Right renal cortex interstitium (tissue), 3 donors: ENCODE data around the gene SLC11A2. TPM values are rescaled to one million over a fixed set of nuclear protein-coding genes. Genes with fewer than 3 reads are reported as not detected.

Source experiments
- DNase-seq, 3 donors: peaks; one replicate each; pipeline ENCODE4 v3.0.0-alpha.2; 2013; ENCODE audit warnings: low read depth in 3 of 3, low spot score in 2 of 3
- polyA plus RNA-seq, 3 donors: library from polyadenylated mRNA; unstranded; fragments of 120-200 nt; gene quantifications; one replicate each; pipeline ENCODE4 v1.2.1, GENCODE V29; 2013; ENCODE audit not compliant: insufficient read length in 3 of 3

Gene SLC11A2
- polyA plus RNA-seq = 10 to 100 TPM; 46.9 to 53.9 (median 48.9) TPM

DNA sequence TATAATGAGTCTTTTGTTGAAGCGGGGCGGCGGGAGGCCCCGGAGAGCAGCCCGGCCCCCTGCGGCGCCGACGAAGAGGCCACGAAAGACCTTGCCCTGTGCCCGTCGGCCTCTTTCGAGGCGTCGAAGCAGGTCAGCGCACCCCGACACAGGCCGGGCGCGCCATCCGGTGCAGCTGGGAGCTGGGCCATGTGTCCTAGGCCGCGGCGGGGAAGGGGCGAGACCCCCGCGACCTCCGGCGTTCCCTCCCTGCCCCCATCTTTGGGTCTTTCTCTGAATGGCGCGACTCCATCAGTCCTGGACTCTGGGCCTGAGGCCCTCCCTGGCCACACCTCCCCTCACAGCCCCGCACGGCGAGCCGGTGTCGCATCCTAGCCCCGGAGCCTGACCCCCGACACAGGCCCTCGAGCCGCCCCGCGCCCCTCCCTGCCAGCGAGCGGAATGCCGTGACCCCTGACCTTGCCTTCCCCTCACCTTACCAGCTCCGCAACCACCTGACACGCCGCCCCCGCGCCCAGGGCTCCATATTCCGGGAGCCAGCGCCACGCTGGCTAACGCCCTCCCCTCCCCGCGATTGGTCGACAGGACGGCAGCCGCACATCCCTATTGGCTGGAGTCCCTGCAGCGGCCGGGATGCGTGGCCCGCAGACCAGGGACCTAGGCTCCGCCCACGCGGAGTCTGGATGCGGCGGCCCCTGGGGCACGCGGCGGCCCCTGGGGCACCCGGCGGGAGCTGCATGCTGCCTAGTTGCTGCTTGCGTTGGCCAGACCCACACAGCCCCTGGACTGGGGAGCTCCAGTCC is at the start of gene SLC11A2:
SLC11A2 (minus strand) TSS at position 549 of the 803 bp plus-strand sequence. CDS start 15,656 bp downstream, outside the sequence.
- DNase-seq = peak; percentile 71 to 92 (median 83)

DNA sequence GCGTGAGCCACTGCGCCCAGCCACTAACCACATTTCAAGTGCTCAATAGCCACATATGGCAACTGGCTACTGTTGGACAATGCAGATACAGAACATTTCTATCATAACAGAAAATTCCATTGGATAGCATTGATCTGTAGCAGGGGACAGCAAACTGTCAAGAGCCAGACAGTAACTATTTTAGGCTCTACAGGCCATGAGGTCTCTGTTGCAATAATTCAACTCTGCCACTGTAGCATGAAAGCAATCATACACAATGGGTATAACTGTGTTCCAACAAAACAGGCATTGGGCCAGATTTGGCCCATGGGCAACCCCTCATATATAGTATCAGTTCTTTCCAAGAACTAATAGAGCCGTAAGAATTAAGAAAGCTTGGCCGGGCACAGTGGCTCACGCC is 49.2 kb upstream of the SLC11A2 start:
- DNase-seq = no peak

DNA sequence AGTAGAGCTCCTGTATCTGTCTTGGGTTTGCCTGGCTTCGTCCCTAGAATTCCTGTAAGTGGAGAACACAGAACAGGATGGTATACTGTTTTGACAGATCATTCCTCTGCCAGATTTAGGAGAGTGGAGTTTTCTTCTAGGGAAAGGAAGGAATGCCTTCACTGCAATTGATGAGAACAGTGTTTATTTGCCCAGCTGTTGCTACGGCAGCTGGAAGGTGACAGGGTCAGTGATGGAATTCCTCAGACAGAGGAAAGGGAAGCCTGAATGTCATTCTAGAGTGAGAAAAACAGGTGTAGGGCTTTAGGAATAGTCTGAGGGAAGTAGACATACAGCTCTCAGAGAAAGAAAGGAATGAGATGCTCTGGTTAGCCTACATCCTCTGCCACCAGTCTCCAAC is 45.5 kb upstream of the SLC11A2 start:
- DNase-seq = no peak

DNA sequence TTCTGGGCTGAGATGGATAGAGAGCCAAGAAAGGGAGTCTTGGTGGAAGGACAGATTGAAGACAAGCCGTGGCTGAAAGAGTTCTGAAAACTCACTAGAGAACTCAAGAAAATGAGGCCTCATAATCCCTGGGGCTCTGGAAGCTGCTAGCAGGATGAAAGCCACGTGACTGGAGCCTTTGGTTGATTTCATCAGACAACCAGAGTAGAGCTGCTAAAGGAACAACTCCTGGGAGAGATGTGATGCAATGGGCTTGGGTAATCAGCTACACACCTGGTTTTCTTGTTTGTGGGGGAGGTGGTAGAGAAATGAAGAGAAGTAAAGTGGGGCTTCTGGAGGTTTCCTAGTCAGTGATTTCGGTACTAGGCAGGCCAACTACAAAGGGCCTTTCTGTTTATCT is 43.8 kb upstream of the SLC11A2 start:
- no peak for DNase-seq

DNA sequence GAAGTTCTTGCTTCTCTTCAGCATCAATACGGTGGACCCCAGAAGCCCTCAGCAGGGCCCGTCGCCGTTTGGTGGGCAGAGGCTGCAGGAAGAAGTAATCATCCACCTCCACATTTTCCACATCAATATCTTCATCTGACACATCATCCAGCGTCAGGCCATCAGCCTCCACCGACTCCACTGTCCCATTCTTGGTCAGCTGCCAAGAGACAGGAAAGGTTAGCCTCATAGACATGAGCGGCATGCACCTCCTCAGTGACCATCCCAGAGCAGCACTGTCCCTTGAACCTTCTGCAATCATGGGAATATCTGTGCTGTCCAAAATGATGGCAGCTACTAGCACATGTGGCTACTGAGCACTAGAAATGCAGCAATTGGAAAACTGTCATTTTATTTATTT is 41.6 kb upstream of the SLC11A2 start:
- no peak for DNase-seq

DNA sequence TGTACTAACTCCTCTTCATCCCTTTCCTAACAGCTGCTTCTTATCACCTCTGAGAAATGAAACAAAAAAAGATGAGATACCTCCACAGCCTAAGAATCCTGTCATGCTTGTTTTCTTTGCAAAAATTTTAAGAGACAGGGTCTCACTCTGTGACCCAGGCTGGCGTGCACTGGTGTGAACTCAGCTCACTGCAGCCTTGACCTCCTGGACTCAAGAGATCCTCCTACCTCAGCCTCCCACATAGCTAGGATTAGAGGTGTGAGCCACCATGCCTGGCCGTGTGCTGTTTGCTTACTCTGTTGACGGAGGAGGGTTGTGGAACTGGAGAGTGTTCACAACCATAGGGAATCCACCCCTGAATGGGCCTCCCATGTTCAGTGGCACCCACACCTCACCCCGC is 41.0 kb upstream of the SLC11A2 start:
- DNase-seq = no peak

DNA sequence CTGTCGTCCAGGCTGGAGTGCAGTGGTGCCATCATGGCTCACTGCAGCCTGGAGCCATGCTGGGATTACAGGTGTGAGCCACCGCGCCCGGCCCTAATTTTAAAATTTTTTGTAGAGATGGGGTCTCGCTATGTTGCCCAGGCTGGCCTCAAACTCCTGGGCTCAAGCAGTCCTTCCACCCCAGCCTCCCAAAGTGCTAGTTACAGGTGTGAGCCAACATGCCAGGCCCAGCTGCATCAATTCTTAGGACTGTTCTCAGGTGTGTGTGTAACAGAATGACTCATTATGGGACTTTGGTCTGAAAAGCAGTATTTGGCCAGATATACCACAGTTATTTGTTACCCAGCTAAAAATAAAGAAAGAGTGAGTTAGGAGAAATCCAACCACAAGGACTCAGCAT is 39.3 kb upstream of the SLC11A2 start:
- no peak for DNase-seq

DNA sequence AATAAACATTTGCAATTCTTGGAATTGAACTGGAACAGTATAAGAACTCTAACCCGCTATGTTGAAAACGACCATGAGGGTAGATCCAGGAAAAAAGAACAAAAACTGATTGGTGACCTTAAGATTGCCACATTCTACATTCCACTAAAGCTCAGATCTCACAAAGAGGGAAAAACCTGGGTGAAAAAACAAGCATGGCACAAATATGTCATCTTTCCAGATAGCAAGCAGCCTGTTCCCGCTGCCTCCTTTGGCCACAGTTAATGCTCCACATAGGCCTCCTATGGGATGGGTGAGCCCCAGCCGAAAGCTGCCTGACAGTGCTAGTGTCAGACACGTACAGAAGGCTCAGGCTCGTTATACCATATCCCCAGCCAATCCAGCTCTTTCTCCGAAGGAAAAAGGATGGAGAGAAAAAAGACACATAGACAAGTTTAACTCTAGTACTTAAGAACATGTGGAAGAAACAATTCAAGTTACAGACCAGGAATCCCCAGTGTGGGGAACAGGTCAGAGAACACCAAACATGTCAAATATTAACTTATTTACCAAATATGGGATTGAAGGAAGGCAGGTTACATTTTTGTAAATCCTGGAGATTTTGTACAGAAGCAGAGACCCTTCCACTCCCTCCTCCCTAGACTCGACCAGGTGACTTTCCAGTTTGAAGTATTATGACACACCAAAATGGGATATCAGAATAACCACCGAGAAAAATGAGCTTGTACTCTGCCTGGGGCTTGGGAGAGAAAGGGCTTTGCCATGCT is 36.6 kb upstream of the SLC11A2 start:
- DNase-seq = no peak

DNA sequence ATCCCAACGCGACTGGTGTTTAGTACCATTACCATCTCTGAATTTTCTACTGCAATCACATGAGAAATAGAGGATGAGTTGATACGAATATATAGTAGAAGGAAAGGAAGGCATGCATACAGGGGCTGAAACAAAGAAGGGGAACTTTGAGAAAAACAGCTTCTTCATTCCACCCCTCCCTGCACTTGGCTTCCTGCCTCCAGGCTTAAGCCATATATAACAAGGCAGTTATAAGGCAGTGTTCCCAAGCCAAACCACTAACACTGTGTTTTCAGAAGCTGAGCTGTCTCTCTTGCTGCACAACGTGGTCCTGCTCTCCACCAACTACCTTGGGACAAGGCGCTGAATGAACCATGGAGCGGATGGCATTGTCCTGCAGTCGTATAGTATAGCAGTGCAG is 32.9 kb upstream of the SLC11A2 start:
- no peak for DNase-seq

DNA sequence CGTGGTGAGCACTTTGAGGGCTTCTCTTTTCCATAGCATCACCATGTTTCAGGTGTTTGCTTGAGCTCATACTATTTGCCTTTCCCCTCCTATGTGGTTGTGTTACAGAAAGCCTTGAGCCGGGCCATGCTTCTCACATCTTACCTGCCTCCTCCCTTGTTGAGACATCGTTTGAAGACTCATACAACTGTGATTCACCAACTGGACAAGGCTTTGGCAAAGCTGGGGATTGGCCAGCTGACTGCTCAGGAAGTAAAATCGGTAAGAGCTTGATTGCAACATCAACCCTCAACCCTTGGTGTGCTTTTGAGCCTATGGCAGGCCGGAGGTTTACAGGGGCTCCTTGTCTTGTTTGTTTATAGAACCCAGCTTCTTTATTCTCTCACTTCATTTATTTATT is 30.1 kb upstream of the SLC11A2 start:
- DNase-seq = no peak

DNA sequence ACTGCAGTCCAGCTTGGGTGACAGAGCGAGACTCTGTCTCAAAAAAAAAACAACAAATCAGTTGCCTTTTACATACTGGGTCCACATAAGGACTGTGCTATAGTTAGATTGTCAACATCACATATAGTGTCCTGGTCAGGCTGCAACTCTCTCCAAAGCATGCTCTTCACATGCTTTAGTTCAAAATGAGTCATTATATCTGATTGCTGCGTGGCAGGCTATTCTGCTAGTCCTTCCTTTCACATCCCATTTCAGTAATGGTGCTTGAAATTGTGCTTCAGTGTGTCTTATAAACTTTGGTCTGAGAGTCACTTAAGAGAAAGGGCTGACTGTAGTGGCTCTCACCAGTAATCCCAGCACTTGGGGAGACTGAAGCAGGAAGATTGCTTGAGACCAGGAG is 28.9 kb upstream of the SLC11A2 start:
- DNase-seq = no peak

DNA sequence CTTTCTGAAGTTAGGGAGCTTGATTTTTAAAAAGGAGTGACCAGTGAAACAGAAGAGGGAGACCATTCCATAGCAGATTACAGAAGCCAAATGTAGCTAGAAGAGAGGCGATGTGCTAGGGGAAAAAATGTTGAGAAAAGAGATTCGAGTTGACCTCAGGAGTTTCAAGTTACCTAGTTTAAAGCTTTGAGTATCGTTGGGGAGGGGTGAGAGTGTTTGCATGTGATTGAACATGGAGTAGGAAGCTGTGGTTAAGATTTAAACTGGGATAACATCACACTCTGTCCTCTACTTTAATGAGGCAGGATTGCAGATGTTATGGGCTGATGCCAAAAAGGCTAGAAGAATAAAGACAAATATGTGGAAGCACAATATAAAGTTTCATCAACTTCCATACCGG is 25.6 kb upstream of the SLC11A2 start:
- no peak for DNase-seq

DNA sequence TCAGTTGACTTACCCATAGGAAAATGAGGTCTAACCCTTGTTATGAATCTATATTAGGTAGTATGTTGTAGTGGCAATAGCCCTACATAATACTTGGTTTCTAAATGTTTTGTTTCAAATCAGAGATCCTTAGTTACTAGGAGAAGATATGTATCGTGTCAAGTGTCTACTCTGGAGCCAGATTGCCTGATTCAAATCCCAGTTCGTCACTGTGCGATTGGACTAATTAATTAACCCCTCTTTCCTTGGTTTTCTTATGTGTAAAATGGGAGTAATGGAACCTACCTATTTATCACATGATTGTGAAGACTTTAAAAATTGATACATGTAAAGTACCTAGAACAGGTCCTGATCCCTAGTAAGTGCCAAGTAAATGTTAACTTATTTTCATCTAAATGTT is 23.3 kb upstream of the SLC11A2 start:
- DNase-seq = no peak

DNA sequence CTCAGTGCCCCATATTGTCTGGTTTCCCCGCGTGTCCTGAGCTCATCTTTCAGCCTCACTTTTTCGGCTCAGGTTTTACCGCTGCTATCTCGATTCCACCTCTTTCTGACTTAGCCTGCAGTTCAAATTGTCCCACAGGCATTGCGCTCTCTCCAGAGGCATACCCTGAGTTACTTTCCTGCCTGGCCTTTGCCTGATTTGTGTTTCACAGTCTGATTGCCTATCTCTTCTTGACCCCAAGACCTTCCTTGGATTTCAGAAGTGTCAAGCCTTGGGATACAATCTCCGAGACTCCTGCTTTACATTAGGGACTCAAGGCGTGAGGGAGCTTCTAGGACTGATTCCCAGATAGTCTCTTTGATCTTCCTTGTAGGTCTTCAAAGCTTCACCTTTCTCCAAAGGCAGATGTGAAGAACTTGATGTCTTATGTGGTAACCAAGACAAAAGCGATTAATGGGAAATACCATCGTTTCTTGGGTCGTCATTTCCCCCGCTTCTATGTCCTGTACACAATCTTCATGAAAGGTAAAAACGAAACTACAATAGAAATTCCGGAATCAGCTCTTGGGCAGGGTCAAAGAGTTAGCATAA is 22.6 kb upstream of the SLC11A2 start:
- no peak for DNase-seq

DNA sequence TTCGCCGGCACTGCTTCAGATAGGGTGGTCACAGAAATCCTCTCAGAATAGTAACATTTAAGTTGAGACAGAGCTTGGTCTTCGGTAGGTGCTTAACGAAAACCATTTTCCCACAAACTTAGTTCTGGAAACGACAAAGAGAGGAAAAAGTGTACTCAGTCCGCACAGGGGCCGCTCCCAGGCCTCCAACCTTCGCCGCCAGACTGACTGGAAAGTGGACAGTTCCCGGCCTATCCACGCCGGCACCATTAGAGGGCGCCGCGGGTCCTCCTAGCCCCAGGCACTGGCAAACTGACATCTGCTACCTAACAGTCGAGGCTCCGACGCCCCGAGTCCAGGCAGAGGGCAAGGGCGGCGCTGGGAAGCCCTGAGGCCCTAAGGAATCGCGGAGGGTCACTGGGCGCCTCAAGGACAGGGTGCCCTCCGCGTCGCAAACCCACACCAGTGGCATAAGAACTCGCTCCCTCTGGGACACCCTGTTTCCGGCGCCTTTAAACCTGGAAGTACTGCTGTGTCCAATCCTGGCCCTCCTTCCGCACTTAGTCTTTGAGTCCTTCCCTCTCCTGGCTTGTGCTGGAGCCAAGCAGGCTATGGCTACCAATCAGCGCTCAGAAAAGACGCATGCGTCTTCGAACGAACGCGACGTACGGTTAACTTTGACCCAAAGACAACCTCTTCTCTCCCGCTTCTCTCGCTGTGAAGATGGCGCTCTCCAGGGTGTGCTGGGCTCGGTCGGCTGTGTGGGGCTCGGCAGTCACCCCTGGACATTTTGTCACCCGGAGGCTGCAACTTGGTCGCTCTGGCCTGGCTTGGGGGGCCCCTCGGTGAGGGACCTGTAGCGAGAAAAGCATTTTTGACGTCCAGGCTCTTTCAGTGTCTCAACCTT is 21.7 kb upstream of the SLC11A2 start, which contains the start of gene LETMD1:
LETMD1 (plus strand) TSS at position 673 of the 886 bp plus-strand sequence; CDS start at position 703, 30 bp downstream.
- peak; percentile 95 to 96 (median 96) for DNase-seq

DNA sequence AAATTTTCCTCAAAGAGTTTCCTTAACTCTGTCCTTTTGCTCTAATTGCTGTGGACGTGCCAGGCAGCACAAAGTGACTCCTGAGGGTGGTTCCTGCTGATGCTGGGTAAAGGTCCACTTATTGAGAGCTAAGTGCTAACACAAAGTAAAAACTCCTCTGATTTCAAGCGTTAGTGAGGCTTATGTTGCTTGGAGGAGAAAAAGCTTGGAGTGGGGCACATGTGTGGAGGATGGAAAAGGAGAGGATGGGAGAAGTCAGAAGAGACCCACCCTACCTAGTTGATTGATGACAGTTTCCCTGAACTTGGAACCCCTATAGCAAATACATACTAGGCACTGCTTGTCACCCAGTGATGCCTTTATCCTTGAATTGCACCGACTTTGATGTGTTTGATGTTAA is 10.1 kb upstream of the SLC11A2 start:
- DNase-seq = no peak

DNA sequence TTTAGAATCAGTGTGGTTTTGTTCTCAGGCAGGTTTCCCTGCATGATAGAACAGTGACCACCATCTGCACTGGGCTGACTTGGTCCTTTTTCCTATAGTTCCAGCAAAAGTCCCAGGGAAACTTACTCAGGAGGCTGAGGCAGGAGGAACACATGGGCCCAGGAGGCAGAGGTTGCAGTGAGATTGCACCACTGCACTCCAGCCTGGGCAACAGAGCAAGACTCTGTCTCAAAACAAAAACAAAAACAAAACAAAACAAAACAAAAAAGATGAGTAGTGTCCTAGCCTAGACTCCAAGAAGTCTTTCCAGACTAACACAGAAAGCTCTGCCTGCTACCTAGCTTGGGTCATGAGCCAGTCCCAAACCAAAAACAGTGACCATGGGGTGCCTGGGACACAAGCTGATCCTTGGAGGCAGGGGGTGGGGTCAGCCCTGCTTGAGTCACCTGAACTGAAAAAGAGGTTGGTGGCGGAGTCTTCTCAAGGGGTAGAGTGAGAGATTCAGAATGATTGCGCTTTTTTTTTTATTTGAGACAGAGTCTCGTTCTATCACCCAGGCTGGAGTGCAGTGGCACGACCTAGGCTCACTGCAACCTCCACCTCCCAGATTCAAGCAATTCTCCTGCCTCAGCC is 7.4 kb upstream of the SLC11A2 start:
- DNase-seq = no peak

DNA sequence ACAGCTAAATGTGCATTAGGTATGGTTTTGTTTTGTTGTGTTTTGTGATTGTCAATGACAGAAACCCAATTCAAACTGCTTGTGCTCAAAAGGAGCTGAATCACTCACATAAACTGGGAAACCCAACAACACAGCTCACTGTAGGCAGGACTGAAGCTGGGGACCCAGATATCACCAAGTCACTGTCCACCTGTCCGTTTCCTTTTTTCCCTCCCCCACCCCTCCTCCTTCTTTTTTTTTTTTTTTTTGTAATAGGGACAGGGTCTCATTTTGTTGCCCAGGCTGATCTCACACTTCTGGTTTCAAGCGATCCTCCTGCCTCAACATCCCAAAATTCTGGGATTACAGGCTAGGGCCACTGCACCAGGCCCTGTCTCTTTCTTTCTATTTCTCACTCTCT is 6.9 kb upstream of the SLC11A2 start:
- DNase-seq = no peak

DNA sequence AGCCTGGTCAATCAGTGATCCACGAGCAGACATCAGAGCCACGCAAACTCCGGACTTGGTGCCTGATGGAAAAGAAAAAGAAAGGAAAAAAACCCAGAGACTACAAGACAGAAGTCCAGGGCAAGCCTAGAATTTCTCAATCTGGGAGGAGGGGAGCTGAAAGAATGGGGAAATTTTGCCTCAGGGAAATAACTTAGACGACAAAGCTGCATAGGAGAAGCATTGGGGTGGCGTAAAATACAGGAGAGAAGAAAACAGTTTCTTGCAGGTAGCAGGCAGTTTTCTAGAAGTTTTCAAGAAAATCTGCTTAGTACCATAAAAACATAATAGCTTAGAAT is 2.6 kb upstream of the SLC11A2 start:
- DNase-seq = no peak

DNA sequence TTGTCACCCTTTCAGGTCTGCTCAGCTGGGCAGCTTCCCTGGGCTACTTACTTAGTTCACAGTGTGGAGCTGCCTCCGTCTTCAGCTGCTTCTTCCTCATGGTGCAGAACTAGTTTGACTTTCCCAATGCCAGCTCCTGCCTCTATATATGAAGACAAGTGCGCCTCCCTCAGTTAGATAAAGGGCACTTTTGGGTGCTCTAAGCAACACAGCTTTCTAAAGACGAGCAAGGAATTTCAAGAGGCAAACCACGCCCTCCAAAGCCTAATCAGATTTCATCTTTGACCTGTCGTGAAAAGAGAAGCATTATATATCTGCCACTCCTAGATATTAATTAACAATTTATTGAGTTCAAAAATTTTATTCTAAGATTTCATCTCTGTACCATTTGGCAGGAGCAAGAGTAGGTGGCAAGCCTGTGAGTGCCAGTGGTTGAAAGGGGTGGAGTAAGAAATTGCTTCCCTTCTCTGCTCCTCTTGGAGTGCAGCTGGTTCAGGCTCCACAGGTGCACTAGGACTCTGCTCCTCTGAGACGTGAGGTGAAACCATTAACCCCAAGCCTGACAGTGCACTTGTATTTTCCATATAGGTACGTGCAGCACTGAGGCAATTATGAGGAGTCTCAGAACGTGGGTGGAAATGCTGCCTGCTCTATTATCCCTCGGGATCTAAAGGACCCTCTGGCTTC is 2.1 kb upstream of the SLC11A2 start:
- DNase-seq = no peak
